ENCODE measurements around the gene C19orf38. TPM values are rescaled to one million over a fixed set of nuclear protein-coding genes. Genes with fewer than 3 reads are reported as not detected.

The C19orf38 gene
- total RNA-seq, 2 experiments from 2014 or later = 1.8 to 2.1 TPM

- ATAC-seq (ENCODE audit: poor library complexity) (no peak), DNase-seq (peak in 1 of 14 experiments; percentile 19)
- no peak for TF ChIP-seq CTCF (IDR thresholded peaks at IDR 0.05)
- ChIA-PET CTCF (no interaction called here), POLR2A (no interaction called here)
- Histone ChIP-seq H3K4me3 (ENCODE audit: low read length) (no peak overlapping the region), H3K27me3 (ENCODE audit: control insufficient read depth in 1 of 2, insufficient read depth in 2 of 2, low read length in 2 of 2) (no peaks in the 10 kb centered on the region), H3K4me1 (ENCODE audit: insufficient read depth, low read length) (peaks cover 38% of the 10 kb centered on the region), H3K27ac (ENCODE audit: low read depth in 1 of 2, low read length in 2 of 2) (no peak overlapping the region), H3K9me3 (ENCODE audit: control insufficient read depth in 1 of 2, insufficient read depth in 1 of 2, low read length in 2 of 2) (no peaks in the 10 kb centered on the region), H3K36me3 (ENCODE audit: insufficient read depth, low read length) (peaks cover 79% of the 10 kb centered on the region)
- Mint-ChIP-seq H3K27ac (no peak overlapping the region), H3K27me3 (no peaks in the 10 kb centered on the region), H3K4me3 (no peak overlapping the region), H3K9me3 (no peaks in the 10 kb centered on the region), H3K36me3 (ENCODE audit: low read depth) (peaks cover 70% of the 10 kb centered on the region), H3K4me1 (ENCODE audit: low read depth) (peaks cover 23% of the 10 kb centered on the region)
- intact Hi-C loops (cut with DNase I, micrococcal nuclease) = no loop called here
Observed at GRCh38 chr19:10812196-10812595, 36.0 kb upstream of the C19orf38 start.

- Histone ChIP-seq H3K9me3 (ENCODE audit: control insufficient read depth in 1 of 2, insufficient read depth in 1 of 2, low read length in 2 of 2) (no peaks in the 10 kb centered on the region), H3K27ac (ENCODE audit: low read depth in 1 of 2, low read length in 2 of 2) (no peak overlapping the region), H3K36me3 (ENCODE audit: insufficient read depth, low read length) (peaks cover 82% of the 10 kb centered on the region), H3K4me3 (ENCODE audit: low read length) (no peak overlapping the region), H3K4me1 (ENCODE audit: insufficient read depth, low read length) (peaks cover 38% of the 10 kb centered on the region), H3K27me3 (ENCODE audit: control insufficient read depth in 1 of 2, insufficient read depth in 2 of 2, low read length in 2 of 2) (no peaks in the 10 kb centered on the region)
- intact Hi-C loops (cut with DNase I, micrococcal nuclease) = no loop called here
- Mint-ChIP-seq H3K27me3 (no peaks in the 10 kb centered on the region), H3K36me3 (ENCODE audit: low read depth) (peaks cover 72% of the 10 kb centered on the region), H3K9me3 (no peaks in the 10 kb centered on the region), H3K27ac (peak overlapping the region; percentile 69), H3K4me3 (no peak overlapping the region), H3K4me1 (ENCODE audit: low read depth) (peaks cover 22% of the 10 kb centered on the region)
- peak in 3 of 14 experiments; percentile 47 to 61 (median 51) for DNase-seq
- no peak for ATAC-seq (ENCODE audit: poor library complexity)
- ChIA-PET POLR2A (no interaction called here), CTCF (no interaction called here)
- TF ChIP-seq CTCF (IDR thresholded peaks at IDR 0.05) = no peak
Observed at GRCh38 chr19:10812902-10813404, 35.3 kb upstream of the C19orf38 start.

- H3K36me3 ChIP-seq (ENCODE audit: insufficient read depth, low read length) = peaks cover 79% of the 10 kb centered on the region
Observed at GRCh38 chr19:10815007-10815536, 33.1 kb upstream of the C19orf38 start.

More at GRCh38 chr19:10815007-10815536, 33.1 kb upstream of the C19orf38 start:
- Mint-ChIP-seq H3K4me3 (no peak overlapping the region), H3K4me1 (ENCODE audit: low read depth) (peaks cover 6% of the 10 kb centered on the region), H3K36me3 (ENCODE audit: low read depth) (peaks cover 64% of the 10 kb centered on the region), H3K9me3 (no peaks in the 10 kb centered on the region), H3K27ac (peak overlapping the region; percentile 49), H3K27me3 (no peaks in the 10 kb centered on the region)
- Histone ChIP-seq H3K4me3 (ENCODE audit: low read length) (no peak overlapping the region), H3K27me3 (ENCODE audit: control insufficient read depth in 1 of 2, insufficient read depth in 2 of 2, low read length in 2 of 2) (no peaks in the 10 kb centered on the region), H3K27ac (ENCODE audit: low read depth in 1 of 2, low read length in 2 of 2) (no peak overlapping the region), H3K9me3 (ENCODE audit: control insufficient read depth in 1 of 2, insufficient read depth in 1 of 2, low read length in 2 of 2) (no peaks in the 10 kb centered on the region), H3K4me1 (ENCODE audit: insufficient read depth, low read length) (peaks cover 21% of the 10 kb centered on the region)
- ATAC-seq (ENCODE audit: poor library complexity) (no peak), DNase-seq (peak in 2 of 14 experiments; percentile 21 to 47)
- intact Hi-C loops (cut with DNase I, micrococcal nuclease) = loop anchor here in 1 of 2 experiments (5.0 kb wide), 1 partner anchor 33 kb away; no protein-coding TSS in a partner anchor
- POLR2A ChIA-PET = no interaction called here
- CTCF ChIA-PET = no interaction called here
- TF ChIP-seq CTCF (IDR thresholded peaks at IDR 0.05) = no peak
